HG02763 (cell line): ENCODE results near the gene MORN3.
"Not testable (repeated sequence)": the region's sequence is repeated elsewhere in the genome, so short reads cannot be mapped to it uniquely, and the experiment has no call there.

Experiments used
- ATAC-seq: cut with Tn5 transposase; IDR thresholded peaks from one replicate; pipeline ENCODE4 v1.9.1; 2021; ENCODE audit warnings: mild to moderate bottlenecking, moderate library complexity; ENCODE audit not compliant: unreplicated experiment

The MORN3 gene

GRCh38 chr12:121693155-121693687 is 23.8 kb upstream of the MORN3 start:
- ATAC-seq: no peak

GRCh38 chr12:121692744-121693143 is 23.3 kb upstream of the MORN3 start:
- not testable (repeated sequence) for ATAC-seq

- no peak for ATAC-seq
Observed at GRCh38 chr12:121689430-121689829, 20.0 kb upstream of the MORN3 start.

GRCh38 chr12:121688966-121689365 is 19.5 kb upstream of the MORN3 start:
- no peak for ATAC-seq

- not testable (repeated sequence) for ATAC-seq
Observed at GRCh38 chr12:121679661-121680197, 10.3 kb upstream of the MORN3 start.

GRCh38 chr12:121678716-121679300 is 9.4 kb upstream of the MORN3 start:
- no peak for ATAC-seq

- ATAC-seq: no peak
Observed at GRCh38 chr12:121678305-121678704, 8.9 kb upstream of the MORN3 start.

GRCh38 chr12:121676190-121676589 is 6.7 kb upstream of the MORN3 start:
- no peak for ATAC-seq

GRCh38 chr12:121673013-121673511 is 3.6 kb upstream of the MORN3 start:
- ATAC-seq: no peak

GRCh38 chr12:121668750-121669520 is 519 bp downstream of the MORN3 start:
- no peak for ATAC-seq

GRCh38 chr12:121666829-121667228 is 2.6 kb downstream of the MORN3 start:
- not testable (repeated sequence) for ATAC-seq

- no peak for ATAC-seq
Observed at GRCh38 chr12:121663610-121663929, 5.9 kb downstream of the MORN3 start.

GRCh38 chr12:121661353-121662105 is 7.9 kb downstream of the MORN3 start:
- not testable (repeated sequence) for ATAC-seq

GRCh38 chr12:121657305-121658008 is 12.0 kb downstream of the MORN3 start:
- ATAC-seq: no peak

- no peak for ATAC-seq
Observed at GRCh38 chr12:121656122-121656521, 13.3 kb downstream of the MORN3 start.

- no peak for ATAC-seq
Observed at GRCh38 chr12:121653999-121654398, 15.5 kb downstream of the MORN3 start.

GRCh38 chr12:121652767-121653497 is 16.5 kb downstream of the MORN3 start:
- ATAC-seq: no peak

GRCh38 chr12:121651320-121651719 is 18.1 kb downstream of the MORN3 start:
- no peak for ATAC-seq

GRCh38 chr12:121649819-121650353 is 19.6 kb downstream of the MORN3 start:
- ATAC-seq: no peak

GRCh38 chr12:121649322-121649721 is 20.1 kb downstream of the MORN3 start:
- ATAC-seq: no peak
